Neuronal stem cell (in vitro differentiated cells): Measurements from ENCODE around the gene CDH12.

Experiments used
- DNase-seq: peaks from one replicate; pipeline ENCODE4 v3.0.0-alpha.2; 2013; ENCODE audit warnings: low spot score
- H2AFZ ChIP-seq: one replicate; pipeline ENCODE4 v1.6.1; 2013; ENCODE audit warnings: mild to moderate bottlenecking, low read length, inconsistent platforms
- H2AK5ac ChIP-seq: 2 replicates; pipeline ENCODE4 v1.6.1; 2013; ENCODE audit warnings: low read depth, mild to moderate bottlenecking, inconsistent platforms, low read length, moderate library complexity, mixed read lengths
- H2BK120ac ChIP-seq: 2 replicates; pipeline ENCODE4 v1.6.1; 2013; ENCODE audit warnings: low read depth, mild to moderate bottlenecking, inconsistent platforms, low read length, moderate library complexity, mixed read lengths
- H2BK12ac ChIP-seq: one replicate; pipeline ENCODE4 v1.6.1; 2013; ENCODE audit warnings: low read length, inconsistent platforms
- H2BK15ac ChIP-seq: 2 replicates; pipeline ENCODE4 v1.6.1; 2013; ENCODE audit warnings: mild to moderate bottlenecking, low read length, inconsistent platforms, mixed read lengths
- H2BK5ac ChIP-seq: one replicate; pipeline ENCODE4 v1.6.1; 2013; ENCODE audit warnings: inconsistent platforms, mild to moderate bottlenecking, low read length, moderate library complexity
- H3K14ac ChIP-seq: one replicate; pipeline ENCODE4 v1.6.1; 2013; ENCODE audit warnings: low read length, inconsistent platforms
- H3K18ac ChIP-seq: 2 replicates; pipeline ENCODE4 v1.6.1; 2013; ENCODE audit warnings: low read length, inconsistent platforms
- H3K23ac ChIP-seq: 2 replicates; pipeline ENCODE4 v1.6.1; 2013; ENCODE audit warnings: low read depth, mild to moderate bottlenecking, mixed read lengths, low read length, inconsistent platforms; ENCODE audit not compliant: poor library complexity
- H3K27ac ChIP-seq: replicated peaks from 3 replicates; pipeline ENCODE4 v1.5.1; 2013; ENCODE audit warnings: low read length, inconsistent platforms
- H3K27me3 ChIP-seq, 3 experiments: 2 replicates each; pipeline ENCODE4 v1.6.1; 2013; ENCODE audit warnings: low read length in 3 of 3, mild to moderate bottlenecking in 2 of 3, inconsistent platforms in 1 of 3, low read depth in 1 of 3, mixed read lengths in 1 of 3, moderate library complexity in 1 of 3; ENCODE audit not compliant: control insufficient read depth in 3 of 3, insufficient read depth in 3 of 3
- H3K36me3 ChIP-seq, 2 donors: replicated peaks in 1 of 2; 2 replicates each; pipeline ENCODE4 v1.6.1; 2013; ENCODE audit warnings: low read length in 2 of 2; ENCODE audit not compliant: control insufficient read depth in 2 of 2, insufficient read depth in 2 of 2
- H3K4ac ChIP-seq: 2 replicates; pipeline ENCODE4 v1.6.1; 2013; ENCODE audit warnings: inconsistent platforms, mild to moderate bottlenecking, low read length, moderate library complexity
- H3K4me1 ChIP-seq, 2 donors: 1 replicate in 1 of 2; 2 replicates in 1 of 2; pipeline ENCODE4 v1.6.1; 2013; ENCODE audit warnings: low read length in 2 of 2, low read depth in 1 of 2; ENCODE audit not compliant: control insufficient read depth in 2 of 2, insufficient read depth in 1 of 2
- H3K4me2 ChIP-seq: one replicate; pipeline ENCODE4 v1.6.1; 2013; ENCODE audit warnings: mild to moderate bottlenecking, low read length, inconsistent platforms; ENCODE audit not compliant: insufficient read depth, poor library complexity, severe bottlenecking
- H3K4me3 ChIP-seq, 2 donors: 2 replicates each; pipeline ENCODE4 v1.5.1; 2013; ENCODE audit warnings: low read length in 2 of 2, mild to moderate bottlenecking in 2 of 2, inconsistent platforms in 1 of 2, moderate library complexity in 1 of 2
- H3K79me1 ChIP-seq: one replicate; pipeline ENCODE4 v1.6.1; 2013; ENCODE audit warnings: low read depth, mild to moderate bottlenecking, inconsistent platforms, low read length, moderate library complexity
- H3K9ac ChIP-seq: one replicate; pipeline ENCODE4 v1.6.1; 2013; ENCODE audit warnings: mild to moderate bottlenecking, low read depth, low read length, inconsistent platforms; ENCODE audit not compliant: poor library complexity
- H3K9me3 ChIP-seq, 2 donors: replicated peaks in 1 of 2; 2 replicates each; pipeline versions ENCODE3 to v1.6.1; 2013; ENCODE audit warnings: low read length in 2 of 2, mild to moderate bottlenecking in 2 of 2, inconsistent platforms in 1 of 2, low read depth in 1 of 2, mixed read lengths in 1 of 2, moderate library complexity in 1 of 2; ENCODE audit not compliant: control insufficient read depth in 2 of 2, insufficient read depth in 1 of 2
- H4K8ac ChIP-seq: one replicate; pipeline ENCODE4 v1.6.1; 2013; ENCODE audit warnings: low read depth, mild to moderate bottlenecking, inconsistent platforms, low read length, moderate library complexity
- H4K91ac ChIP-seq: one replicate; pipeline ENCODE4 v1.6.1; 2013; ENCODE audit warnings: low read length, low read depth, mild to moderate bottlenecking, inconsistent platforms; ENCODE audit not compliant: poor library complexity
- WGBS, 2 donors: extraction: QIAGEN DNeasy Blood & Tissue Kit; methylation state at CpG; one replicate each; pipeline ENCODE4 v1.1.7; 2013; ENCODE audit warnings: missing lambda C conversion rate in 2 of 2, mixed read lengths in 1 of 2; ENCODE audit not compliant: insufficient read length in 2 of 2, insufficient replicate concordance in 1 of 2; ENCODE audit errors: extremely low coverage in 2 of 2; 5-methylcytosine and 5-hydroxymethylcytosine counted together

The CDH12 gene

GRCh38 chr5:22615964-22616363, 237.2 kb downstream of the CDH12 start:
- Histone ChIP-seq H2BK15ac (no peak overlapping the region), H2BK120ac (no peak overlapping the region), H3K4me2 (no peak overlapping the region), H3K9ac (no peak overlapping the region), H2BK12ac (no peak overlapping the region), H3K36me3 (no peaks in the 10 kb centered on the region), H3K4ac (no peak overlapping the region), H3K9me3 (no peaks in the 10 kb centered on the region), H3K14ac (no peak overlapping the region), H3K18ac (no peak overlapping the region), H2AFZ (no peak overlapping the region), H3K23ac (no peak overlapping the region), H4K91ac (no peak overlapping the region), H3K27me3 (no peaks in the 10 kb centered on the region), H3K27ac (no peak overlapping the region), H3K4me1 (no peaks in the 10 kb centered on the region), H2AK5ac (no peak overlapping the region), H2BK5ac (no peak overlapping the region), H3K4me3 (no peak overlapping the region), H3K79me1 (no peaks in the 10 kb centered on the region), H4K8ac (no peak overlapping the region)
- no CpG with 5 or more reads among the region's 1 CpG for WGBS, 2 donors
- no peak for DNase-seq

- no peak overlapping the region for H3K4me2 ChIP-seq
- no peaks in the 10 kb centered on the region for H3K4me1 ChIP-seq
- H3K79me1 ChIP-seq: no peaks in the 10 kb centered on the region
- no peak overlapping the region for H3K23ac ChIP-seq
- H2BK15ac ChIP-seq: no peak overlapping the region
- H3K27me3 ChIP-seq: no peaks in the 10 kb centered on the region
- H3K18ac ChIP-seq: no peak overlapping the region
- H2AFZ ChIP-seq: peak overlapping the region; percentile 11
- no peaks in the 10 kb centered on the region for H3K36me3 ChIP-seq
- no peak overlapping the region for H2BK120ac ChIP-seq
- no peak overlapping the region for H2AK5ac ChIP-seq
- no peak overlapping the region for H2BK5ac ChIP-seq
- H3K14ac ChIP-seq: no peak overlapping the region
- H3K9me3 ChIP-seq: no peaks in the 10 kb centered on the region
- no CpG with 5 or more reads among the region's 5 CpGs for WGBS, 2 donors
- H2BK12ac ChIP-seq: no peak overlapping the region
- H3K9ac ChIP-seq: no peak overlapping the region
- H3K27ac ChIP-seq: no peak overlapping the region
- DNase-seq: no peak
- no peak overlapping the region for H3K4me3 ChIP-seq
- no peak overlapping the region for H3K4ac ChIP-seq
- no peak overlapping the region for H4K8ac ChIP-seq
- H4K91ac ChIP-seq: no peak overlapping the region
Measured at GRCh38 chr5:22614486-22615094, 238.6 kb downstream of the CDH12 start.

GRCh38 chr5:22612928-22613327, 240.2 kb downstream of the CDH12 start:
- Histone ChIP-seq H2BK15ac (no peak overlapping the region), H3K14ac (no peak overlapping the region), H2BK12ac (no peak overlapping the region), H2BK5ac (no peak overlapping the region), H3K4ac (no peak overlapping the region), H3K4me2 (no peak overlapping the region), H3K36me3 (no peaks in the 10 kb centered on the region), H2BK120ac (no peak overlapping the region), H3K23ac (no peak overlapping the region), H4K91ac (no peak overlapping the region), H3K27ac (no peak overlapping the region), H3K27me3 (no peaks in the 10 kb centered on the region), H3K9ac (no peak overlapping the region), H2AFZ (no peak overlapping the region), H3K79me1 (no peaks in the 10 kb centered on the region), H3K4me3 (no peak overlapping the region), H3K9me3 (no peaks in the 10 kb centered on the region), H2AK5ac (no peak overlapping the region), H3K4me1 (no peaks in the 10 kb centered on the region), H4K8ac (no peak overlapping the region), H3K18ac (no peak overlapping the region)
- WGBS, 2 donors: no CpG with 5 or more reads among the region's 1 CpG
- DNase-seq: no peak

GRCh38 chr5:22611327-22611726, 241.8 kb downstream of the CDH12 start:
- peak overlapping the region; percentile 18 for H2AFZ ChIP-seq
- H3K9me3 ChIP-seq: no peaks in the 10 kb centered on the region
- no peaks in the 10 kb centered on the region for H3K36me3 ChIP-seq
- no peak overlapping the region for H3K4me2 ChIP-seq
- no peak overlapping the region for H4K8ac ChIP-seq
- no peaks in the 10 kb centered on the region for H3K4me1 ChIP-seq
- H3K14ac ChIP-seq: no peak overlapping the region
- H3K9ac ChIP-seq: no peak overlapping the region
- H3K27me3 ChIP-seq: no peaks in the 10 kb centered on the region
- H2BK5ac ChIP-seq: no peak overlapping the region
- H3K4me3 ChIP-seq: no peak overlapping the region
- no peak overlapping the region for H4K91ac ChIP-seq
- no peak for DNase-seq
- no peak overlapping the region for H3K4ac ChIP-seq
- no peak overlapping the region for H3K27ac ChIP-seq
- no peak overlapping the region for H3K18ac ChIP-seq
- H2BK15ac ChIP-seq: no peak overlapping the region
- no peak overlapping the region for H2AK5ac ChIP-seq
- no peak overlapping the region for H2BK12ac ChIP-seq
- H3K23ac ChIP-seq: no peak overlapping the region
- no peak overlapping the region for H2BK120ac ChIP-seq
- H3K79me1 ChIP-seq: no peaks in the 10 kb centered on the region
